LHCN-M2 (cell line): ENCODE results near the gene CLDN6. TPM values are rescaled to one million over a fixed set of nuclear protein-coding genes. Genes with fewer than 3 reads are reported as not detected.
"Not testable (repeated sequence)": the region's sequence is repeated elsewhere in the genome, so short reads cannot be mapped to it uniquely, and the experiment has no call there.

Experiments used
- DNase-seq: peaks from one replicate; pipeline ENCODE4 v3.0.0-alpha.2; 2012; ENCODE audit warnings: low read depth
- total RNA-seq: library from RNA; depleted of rRNA; stranded (reverse); fragments of >200 nt; gene quantifications from 2 replicates; pipeline ENCODE4 v1.2.3, GENCODE V29; 2014

Gene CLDN6
- total RNA-seq, 1 experiment from 2014 or later, result 0.06 TPM

DNA sequence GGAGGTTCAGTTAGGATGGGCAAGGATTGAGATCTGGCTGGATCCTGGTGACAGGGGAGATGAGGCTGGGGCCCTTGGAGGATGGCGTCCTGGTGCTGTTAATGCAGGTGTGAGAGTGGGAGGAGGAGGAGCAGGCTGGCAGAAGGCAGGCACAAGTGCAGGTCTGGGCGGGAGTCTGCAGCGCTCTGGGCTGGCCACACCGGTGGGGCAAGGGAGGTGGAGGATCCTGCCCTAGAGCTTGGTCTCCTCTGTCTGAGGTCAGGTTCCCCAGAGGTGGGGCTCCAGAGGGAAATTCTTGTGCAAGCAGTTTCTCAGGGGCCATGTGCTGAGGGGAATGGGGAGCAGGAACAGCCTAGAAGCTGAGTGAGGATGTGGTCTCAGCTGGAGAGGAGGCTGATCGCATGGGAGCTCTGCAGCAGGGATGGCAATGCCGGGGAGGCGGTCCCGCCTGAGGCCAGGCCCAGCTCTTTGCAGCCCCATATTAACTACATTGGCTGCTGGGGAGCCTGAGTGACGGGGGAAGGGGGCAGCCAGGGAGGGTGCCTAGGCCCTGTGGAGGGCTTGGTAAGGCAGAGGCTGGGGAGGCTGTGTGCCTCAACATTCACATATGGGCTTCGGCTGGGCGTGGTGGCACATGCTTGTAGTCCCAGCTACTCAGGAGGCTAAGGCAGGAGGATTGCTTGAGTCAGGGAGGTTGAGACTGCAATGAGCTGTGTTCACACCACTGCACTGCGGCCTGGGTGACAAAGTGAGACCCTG lies 34.8 kb upstream of the CLDN6 start:
- DNase-seq, result not testable (repeated sequence)

DNA sequence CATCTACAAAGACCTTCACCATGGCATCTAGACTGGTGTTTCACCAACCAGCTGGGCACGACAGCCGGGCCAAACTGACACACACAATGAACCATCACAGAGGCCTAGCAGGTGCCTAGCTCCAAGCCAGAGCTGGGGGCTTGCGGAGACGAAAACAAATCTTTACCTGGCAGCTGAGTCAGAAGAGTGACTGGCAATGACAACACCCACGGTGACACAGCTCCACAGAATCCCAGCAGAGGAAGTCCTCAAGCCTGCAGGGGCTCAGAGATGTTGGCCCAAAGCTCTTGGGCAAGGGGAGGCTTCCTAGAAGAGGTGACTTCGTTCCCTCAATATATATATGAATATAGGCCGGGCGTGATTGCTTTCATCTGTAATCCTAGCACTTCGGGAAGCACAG lies 33.5 kb upstream of the CLDN6 start:
- DNase-seq, result no peak

DNA sequence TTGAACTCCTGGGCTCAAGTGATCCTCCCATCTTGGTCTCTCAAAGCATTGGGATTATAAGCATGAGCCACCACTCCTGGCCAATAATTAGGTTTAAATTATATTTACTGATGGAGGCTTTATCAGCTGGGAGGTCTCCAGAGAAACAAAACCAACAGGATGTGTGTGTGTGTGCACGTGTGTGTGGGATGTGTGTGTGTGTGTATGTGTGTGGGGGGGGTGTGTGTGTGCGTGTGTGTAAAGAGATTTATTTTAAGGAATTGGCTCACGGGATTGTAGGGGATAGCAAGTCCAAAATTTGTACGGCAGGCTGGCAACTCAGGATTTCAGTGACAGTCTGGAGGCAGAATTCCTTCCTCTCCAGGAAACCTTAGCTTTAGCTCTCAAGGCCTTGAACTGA lies 33.0 kb upstream of the CLDN6 start:
- no peak for DNase-seq

DNA sequence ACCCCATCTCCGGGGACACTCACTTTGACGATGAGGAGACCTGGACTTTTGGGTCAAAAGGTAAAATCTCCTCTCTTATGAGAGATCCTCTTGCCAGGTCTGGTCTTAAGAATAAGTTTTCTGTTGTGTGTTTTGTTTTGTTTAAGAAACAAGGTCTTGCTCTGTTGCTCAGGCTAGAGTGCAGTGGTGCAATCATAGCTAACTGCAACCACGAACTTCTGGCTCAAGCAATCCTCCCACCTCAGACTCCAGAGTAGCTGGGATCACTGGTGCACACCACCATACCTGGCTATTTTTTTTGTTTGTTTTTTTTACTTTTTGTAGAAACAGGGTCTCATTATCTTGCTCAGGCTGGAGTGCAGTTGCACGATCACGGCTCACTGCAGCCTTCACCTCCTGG lies 32.5 kb upstream of the CLDN6 start:
- DNase-seq, result no peak

DNA sequence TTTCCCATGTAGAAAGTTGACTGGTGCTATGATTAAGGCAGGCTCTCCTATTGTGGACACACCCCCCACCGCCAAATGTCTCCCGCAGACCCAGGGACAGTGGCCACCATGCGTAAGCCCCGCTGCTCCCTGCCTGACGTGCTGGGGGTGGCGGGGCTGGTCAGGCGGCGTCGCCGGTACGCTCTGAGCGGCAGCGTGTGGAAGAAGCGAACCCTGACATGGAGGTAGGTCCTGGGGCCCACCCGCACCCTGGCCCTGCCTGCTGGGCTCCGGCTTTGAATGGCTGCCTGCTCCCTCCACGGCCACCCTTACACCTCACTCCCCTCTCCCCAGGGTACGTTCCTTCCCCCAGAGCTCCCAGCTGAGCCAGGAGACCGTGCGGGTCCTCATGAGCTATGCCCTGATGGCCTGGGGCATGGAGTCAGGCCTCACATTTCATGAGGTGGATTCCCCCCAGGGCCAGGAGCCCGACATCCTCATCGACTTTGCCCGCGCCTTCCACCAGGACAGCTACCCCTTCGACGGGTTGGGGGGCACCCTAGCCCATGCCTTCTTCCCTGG lies 32.0 kb upstream of the CLDN6 start:
- no peak for DNase-seq

DNA sequence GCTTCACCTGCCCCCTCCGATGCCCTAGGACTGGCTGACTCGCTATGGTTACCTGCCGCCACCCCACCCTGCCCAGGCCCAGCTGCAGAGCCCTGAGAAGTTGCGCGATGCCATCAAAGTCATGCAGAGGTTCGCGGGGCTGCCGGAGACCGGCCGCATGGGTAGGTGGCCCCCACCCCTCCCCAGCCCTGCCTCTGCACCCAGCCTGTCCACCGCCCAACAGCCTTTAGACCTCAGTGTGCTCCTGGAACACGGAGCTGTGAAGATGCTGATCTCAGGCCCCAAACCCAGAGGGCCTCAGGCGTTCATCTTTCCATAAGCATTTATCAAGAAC lies 29.4 kb upstream of the CLDN6 start:
- DNase-seq, result no peak

DNA sequence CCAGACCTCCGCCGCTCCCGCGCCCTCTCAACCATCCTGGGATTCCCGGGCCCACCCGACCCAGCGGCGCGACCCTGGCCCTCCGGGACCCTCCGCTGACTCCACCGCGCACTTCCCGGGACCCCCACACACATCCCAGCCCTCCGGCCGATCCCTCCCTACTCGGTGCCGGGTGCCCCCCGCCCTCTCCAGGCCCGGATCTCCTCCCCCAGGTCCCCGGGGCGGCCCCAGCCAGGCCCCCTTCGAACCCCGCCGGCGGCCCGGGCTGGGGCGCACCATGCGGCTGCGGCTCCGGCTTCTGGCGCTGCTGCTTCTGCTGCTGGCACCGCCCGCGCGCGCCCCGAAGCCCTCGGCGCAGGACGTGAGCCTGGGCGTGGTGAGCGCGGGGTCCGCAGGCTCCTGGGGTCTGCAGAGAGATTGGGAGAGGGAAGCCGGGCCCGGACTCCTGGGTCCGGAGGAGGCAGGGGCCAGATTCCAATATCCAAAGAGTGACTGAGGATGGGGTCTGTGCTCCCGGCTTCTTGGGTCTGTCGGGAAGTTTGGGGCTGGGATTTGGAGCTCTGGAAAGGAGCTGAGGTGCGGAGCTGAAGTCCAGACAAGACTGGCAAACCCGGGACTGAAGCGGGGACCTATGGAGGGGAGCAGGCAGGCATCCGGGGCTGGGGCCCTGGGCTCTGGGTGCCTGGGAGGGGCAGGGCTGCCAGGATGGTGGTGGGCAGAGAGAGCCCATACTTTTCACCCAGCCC lies 28.8 kb upstream of the CLDN6 start:
- DNase-seq, result no peak

DNA sequence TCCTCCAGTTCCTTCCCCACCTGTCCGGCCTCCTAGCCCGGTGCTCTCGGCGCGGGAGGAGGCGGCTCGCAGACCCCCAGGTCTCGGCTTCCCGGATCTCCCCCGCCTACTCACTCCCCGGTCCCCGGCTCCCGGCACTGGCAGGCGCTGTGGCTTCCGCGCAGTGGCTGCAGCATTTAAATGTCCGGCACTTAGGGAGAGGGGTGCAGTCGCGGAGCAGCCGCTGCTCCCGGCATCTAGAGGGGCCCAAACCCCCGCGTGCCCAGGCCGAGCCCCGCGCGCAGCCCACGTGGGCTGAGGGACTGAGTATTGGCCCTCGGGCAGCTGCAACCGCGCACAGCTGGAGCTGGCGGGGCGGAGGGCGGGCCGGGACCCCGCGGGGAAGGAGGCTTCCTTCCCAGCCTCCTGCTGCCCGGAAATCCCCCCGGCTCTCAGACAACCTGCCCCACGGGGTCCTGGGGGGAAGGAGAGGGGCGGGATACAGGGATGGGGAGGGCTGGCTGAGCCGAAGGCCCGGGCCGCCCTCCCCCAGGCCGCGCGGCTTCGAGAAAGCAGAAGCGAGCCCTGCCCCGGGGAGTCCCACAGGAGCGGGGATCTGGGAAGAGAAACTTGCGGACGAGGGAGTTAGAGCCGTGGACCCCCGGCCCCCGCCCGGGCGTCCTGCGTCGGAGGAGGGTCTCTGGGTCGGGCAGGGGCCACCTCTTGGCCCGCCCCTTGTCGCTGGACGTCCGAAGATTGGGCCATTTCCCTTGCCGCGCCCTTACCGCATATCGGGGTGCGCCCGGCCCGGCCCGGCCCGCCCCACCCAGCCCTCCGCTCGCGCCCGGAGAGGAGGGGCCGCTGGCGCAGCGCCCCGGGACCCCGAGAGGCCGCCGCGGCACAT lies 28.0 kb upstream of the CLDN6 start, which contains the start of gene MMP25:
Gene MMP25, plus strand, starts transcription at position 804 of the 883 bp plus-strand sequence. CDS start 357 bp downstream, outside the sequence.
- DNase-seq, result no peak

DNA sequence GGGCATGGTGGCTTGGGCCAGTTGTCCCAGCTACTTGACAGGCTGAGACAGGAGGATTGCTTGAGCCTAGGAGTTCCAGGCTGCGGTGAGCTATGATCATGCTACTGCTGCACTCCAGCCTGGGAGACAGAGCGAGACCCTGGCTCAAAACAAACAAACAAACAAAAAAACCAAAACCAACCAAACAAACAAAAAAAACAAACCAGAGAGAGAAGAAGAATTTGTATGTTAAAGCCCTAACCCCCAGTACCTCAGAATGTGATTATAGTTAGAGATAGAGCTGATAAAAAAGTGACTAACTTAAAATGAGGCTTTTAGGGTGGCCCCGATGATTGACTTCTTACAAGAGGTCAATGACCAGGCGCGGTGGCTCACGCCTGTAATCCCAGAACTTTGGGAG lies 26.7 kb upstream of the CLDN6 start:
- DNase-seq, result no peak

DNA sequence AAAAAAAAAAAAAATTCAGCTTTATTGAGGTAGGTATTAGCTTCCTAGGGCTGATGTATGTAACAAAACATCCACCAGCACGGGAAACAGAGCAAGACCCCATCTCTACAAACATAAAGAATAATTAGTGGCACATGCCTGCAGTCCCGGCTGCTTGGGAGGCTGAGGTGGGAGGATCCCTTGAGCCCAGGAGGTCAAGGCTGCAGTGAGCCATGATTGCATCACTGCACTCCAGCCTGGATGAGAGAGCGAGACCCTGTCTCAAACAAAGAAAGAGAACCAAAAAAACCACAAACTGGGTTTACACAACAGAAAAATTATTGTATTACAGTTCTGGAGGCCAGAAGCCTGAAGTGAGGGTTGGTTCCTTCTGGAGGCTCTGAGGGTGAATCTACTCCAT lies 24.4 kb upstream of the CLDN6 start:
- DNase-seq, result no peak

DNA sequence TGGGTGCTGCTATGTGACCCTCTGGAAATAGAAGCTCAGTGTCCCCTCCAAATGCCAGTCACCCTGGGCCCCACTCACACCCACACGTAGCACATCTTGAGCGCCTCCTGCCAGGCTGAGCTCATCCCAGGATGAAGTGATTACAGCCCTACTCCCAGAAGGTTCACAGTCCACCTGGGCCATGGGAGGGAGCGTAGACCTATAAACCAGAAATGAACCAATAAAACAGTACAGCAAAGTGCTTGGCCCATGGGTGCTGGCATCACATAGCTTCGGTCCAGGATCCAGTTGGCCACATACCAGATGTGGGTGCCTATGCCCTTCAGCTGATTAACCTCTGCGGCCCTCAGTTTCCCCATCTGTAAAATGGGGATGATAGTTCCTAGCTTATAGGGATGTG lies 20.9 kb upstream of the CLDN6 start:
- no peak for DNase-seq

DNA sequence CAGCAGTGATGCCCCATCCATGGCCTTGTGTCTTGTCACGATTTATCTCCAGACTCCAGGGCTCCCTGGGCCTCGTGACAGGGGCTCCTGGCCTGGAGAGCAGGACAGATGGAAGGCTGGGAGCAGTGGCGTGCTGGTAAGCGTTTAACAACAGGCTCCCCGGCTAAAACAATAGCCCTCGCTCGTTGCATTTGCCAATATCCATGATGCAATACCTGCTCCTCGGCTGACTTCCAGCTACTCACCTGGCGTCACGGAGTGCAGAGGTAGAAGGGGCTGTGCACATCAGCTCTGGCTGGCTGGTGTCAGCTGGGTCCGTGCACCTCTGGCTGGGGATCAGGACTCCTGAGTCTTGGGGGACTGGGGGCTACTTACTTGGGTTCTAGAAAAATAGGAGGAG lies 20.3 kb upstream of the CLDN6 start:
- DNase-seq, result no peak

DNA sequence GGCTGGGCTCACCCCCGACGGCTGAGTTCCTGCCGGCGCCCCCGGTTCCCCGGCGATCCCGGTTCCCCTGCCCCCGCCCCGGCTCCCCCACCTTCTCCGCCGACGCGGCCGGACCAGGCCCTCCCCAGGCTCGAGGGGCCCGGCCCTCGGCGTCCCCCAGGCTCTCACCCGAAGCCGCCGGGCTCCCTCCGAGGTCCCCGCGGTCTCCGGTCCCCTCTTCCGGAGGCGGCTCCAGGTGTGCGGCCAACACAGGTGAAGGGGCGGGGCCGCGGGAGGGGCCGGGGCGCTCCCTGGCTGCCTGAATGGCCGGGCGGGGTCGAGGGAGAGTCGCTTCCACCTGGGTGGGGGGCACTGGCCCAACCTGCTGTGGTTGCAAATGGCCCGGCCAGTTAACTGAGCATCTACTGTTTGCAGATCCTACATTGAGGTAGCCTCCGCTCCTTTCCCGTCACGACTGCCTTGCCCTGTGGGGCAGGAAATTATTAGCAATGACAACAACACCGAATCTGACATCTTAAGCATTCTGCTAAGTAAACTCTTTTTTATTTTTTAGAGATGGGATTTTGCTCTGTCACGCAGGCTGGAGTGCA lies 18.8 kb upstream of the CLDN6 start, which contains the start of gene BICDL2:
Gene BICDL2, minus strand, starts transcription at position 219 of the 590 bp plus-strand sequence. CDS start 1,448 bp downstream, outside the sequence.
- no peak for DNase-seq

DNA sequence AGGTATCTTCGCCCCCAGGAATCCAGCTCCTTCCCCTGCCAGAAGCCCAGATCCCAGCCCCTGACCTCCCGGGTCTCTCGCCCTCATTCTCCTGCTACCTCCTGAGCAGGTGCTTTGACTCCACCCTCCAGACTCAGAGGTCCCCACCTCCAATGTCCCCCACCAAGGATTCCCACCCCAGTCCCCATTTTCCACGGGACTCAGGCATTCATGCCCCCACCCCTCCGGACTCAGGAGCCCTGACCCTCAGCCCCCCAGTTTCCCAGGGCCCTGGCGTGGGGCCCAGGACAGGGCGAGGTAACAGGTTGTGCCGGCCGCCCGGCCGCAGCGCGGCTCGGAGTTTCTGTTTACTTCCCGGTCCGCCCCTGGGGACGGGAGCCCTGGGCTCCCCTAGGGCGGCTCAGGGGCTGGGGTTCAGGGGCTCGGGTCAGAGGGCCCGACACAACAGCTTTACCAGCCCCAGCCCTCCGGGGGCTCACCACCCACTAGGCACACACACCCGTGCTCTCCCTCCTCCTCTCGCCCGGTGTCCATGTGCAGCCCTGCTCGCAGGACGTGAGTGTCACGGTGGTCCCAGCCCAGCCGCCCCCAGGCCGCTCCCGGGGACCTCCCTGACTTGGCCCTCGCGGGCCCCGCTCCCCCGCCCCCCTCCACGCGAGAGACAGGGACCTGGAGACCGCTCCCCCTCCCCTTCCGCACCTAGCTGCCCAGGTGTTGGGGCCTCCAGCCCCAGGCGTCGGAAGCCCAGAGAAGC lies 18.2 kb upstream of the CLDN6 start:
- no peak for DNase-seq

DNA sequence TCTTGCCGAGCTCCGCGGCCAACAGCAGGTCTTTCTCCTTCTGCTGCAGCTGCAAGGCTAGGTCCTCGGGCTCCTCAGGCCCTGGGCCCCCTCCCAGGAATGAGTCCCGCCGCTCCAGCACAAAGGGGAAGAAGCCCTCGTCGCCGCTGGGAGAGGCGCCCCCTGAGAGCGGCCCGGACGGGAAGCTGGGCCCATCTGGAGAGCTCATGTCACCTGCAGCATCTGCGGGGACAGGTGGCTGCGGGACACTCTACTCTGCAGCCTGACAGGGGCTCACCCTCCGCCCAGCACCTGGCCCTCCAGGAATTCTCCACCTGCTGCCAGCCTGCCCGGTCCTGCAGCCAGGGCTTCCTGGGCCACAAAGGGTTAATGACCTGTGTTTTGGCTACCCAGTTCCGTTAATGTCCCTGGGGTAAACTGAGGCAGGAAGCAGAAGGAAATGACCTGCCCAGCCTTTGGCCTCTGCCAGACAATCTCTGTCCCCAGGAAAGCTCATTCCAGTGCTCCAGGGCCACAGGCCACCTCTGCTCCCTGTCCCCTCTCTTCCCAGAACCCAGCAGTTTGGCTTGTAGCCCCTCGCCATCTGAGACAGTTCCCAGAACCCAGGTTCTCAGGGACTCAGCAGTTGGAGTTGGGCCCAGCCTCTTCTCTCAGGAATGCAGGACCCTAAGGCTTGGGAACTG lies 17.4 kb upstream of the CLDN6 start:
- no peak for DNase-seq

DNA sequence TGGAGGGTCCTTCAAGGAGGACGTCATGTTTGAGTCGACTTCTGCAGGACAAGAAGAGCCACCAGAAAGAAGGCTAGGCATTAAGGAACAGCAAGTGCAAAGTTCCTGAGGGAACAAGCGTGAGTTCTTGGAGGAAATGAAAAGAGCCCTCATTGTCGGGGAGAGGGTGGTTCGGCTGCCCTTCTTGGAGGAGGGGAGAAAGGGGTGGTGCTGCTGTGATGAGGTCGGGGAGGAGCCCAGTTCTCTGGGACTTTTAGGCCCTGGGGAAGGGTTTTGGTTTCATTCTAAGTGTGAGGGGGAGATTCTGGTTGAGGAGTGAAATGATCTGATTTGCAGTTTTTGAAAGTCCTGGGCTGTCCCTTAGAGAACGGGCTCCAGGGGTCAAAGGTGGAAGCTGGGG lies 14.6 kb upstream of the CLDN6 start:
- DNase-seq, result no peak

DNA sequence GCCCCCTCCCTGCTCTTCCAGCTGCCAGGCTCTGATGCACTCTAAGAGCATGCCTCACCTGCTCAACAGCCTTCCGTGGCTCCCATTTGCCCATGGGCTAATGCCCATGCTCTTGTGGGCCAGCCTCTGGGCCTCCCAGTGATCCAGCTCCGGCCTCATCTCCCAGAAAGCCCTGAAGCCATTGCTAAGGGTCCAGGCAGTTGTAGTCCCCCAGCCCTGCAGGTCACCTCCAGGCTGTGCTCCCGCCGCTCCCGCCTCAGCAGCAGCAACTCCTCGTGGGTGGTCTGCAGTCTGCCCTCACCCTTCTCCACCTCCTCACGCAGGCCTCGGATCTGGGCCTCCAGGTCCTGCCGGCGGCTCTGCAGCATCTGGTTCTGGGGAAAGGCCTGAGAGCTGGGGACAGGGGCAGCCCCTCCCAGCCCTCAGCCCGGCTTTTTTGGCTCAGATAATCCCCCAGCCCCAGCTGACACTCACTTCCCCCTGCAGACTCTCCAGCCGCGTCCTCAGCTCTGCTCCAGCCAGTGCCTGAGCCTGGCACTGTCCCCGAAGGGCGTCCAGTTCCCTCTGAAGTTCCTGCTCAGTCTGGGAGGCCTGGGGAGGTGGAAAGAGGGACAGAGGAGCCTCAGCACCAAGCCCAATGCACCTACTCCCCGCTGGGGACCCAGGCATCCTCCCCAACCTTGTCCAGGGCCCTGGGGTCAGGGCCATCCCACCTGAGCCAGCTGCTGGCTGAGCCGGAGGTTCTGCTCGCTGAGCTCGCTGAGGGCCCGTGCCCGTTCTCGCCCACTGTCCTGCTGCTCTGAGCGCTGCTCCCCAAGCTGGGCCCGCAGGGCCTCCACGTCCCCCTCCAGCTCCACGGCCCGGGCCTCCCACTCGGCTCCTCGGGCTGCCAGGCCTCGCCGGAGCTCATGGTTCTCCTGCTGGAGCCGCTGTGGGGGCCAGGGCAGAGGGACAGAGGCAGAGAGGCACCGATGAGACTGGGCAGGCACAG lies 12.5 kb upstream of the CLDN6 start:
- no peak for DNase-seq

DNA sequence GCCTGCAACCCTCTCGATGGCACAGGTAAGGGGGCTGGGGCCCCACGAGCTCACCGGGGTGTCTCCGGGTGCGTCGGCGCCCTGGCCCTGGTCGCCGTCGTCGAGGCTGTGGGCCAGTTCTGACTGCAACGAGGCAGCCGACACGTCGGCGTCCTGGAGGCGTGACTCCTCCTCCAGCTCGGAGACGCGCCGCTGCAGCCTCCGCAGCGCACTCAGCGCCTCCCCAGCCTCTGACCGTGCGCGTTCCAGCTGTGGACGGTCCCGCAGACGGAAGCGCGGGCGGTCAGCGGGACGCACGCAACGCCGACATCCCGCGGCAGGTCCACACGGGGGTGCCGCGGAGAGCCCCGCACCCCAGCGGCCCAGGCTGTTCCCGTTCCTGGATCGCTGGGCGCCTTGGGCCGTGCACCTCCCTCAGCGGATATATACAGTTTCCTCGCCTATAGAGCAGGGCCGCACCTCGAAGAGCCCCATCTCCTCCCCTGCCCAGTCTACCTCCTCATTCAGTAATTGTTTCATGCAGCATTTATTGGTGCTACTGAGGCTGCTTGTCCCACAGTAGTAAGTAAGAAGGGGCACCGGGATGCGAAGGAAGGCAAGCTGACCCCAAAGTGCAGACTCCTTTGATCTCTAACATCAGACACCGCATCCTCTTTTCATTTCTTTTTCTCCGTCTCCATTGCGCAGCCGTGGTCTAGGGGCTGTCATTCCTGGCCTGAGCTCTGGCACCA lies 11.7 kb upstream of the CLDN6 start:
- no peak for DNase-seq
